Measurements from ENCODE around the gene KCTD2.

The KCTD2 gene

GRCh38 chr17:75082683-75083082 lies 35.7 kb downstream of the KCTD2 start:
- TF ChIP-seq CTCF (IDR thresholded peaks at IDR 0.05) = no peak

- no peak for TF ChIP-seq CTCF (IDR thresholded peaks at IDR 0.05)
Measured at GRCh38 chr17:75084039-75084660, 37.1 kb downstream of the KCTD2 start.

- TF ChIP-seq CTCF (IDR thresholded peaks at IDR 0.05) = no peak
Measured at GRCh38 chr17:75086496-75087181, 39.6 kb downstream of the KCTD2 start.

- no peak for TF ChIP-seq CTCF (IDR thresholded peaks at IDR 0.05)
Measured at GRCh38 chr17:75087182-75087557, 40.1 kb downstream of the KCTD2 start.

GRCh38 chr17:75087558-75088453 lies 40.8 kb downstream of the KCTD2 start, which contains the start of gene SLC16A5:
Gene SLC16A5 (plus strand): TSS chr17:75087954. CDS start chr17:75093637, 5,683 bp downstream.
- no peak for TF ChIP-seq CTCF (IDR thresholded peaks at IDR 0.05)

GRCh38 chr17:75088465-75089417 lies 41.7 kb downstream of the KCTD2 start:
- TF ChIP-seq CTCF (IDR thresholded peaks at IDR 0.05) = no peak
